ENCODE measurements around the gene CCDC66.

CCDC66 gene

GRCh38 chr3:56536735-56537134 is 20.2 kb upstream of the CCDC66 start:
- no peak overlapping the region for H4K8ac ChIP-seq (ENCODE audit: low read length)
- no peak overlapping the region for H2AFZ ChIP-seq (ENCODE audit: low read depth, low read length)
- H2BK120ac ChIP-seq (ENCODE audit: low read depth, low read length): no peak overlapping the region
- H3K9ac ChIP-seq (ENCODE audit: low read length): no peak overlapping the region
- no peak overlapping the region for H3K27ac ChIP-seq (ENCODE audit: low read length, poor library complexity, severe bottlenecking)
- no peaks in the 10 kb centered on the region for H3K4me1 ChIP-seq (ENCODE audit: control insufficient read depth, insufficient read depth, low read depth, low read length)
- no peak overlapping the region for H4K91ac ChIP-seq (ENCODE audit: low read length)
- H3K36me3 ChIP-seq (ENCODE audit: control insufficient read depth in 1 of 2, insufficient read depth in 2 of 2, low read depth in 1 of 2, low read length in 2 of 2): no peaks in the 10 kb centered on the region
- H3K4me2 ChIP-seq (ENCODE audit: low read length, poor library complexity, severe bottlenecking): no peak overlapping the region
- peaks cover 11% of the 10 kb centered on the region for H3K9me3 ChIP-seq (ENCODE audit: control insufficient read depth, low read length)
- no peak overlapping the region for H2AK5ac ChIP-seq (ENCODE audit: low read length, severe bottlenecking)
- no peaks in the 10 kb centered on the region for H3K79me1 ChIP-seq (replicated peaks; ENCODE audit: low read length, poor library complexity, severe bottlenecking)
- no peak overlapping the region for H3K23ac ChIP-seq (ENCODE audit: low read length in 2 of 2)
- no peak overlapping the region for H3K14ac ChIP-seq (ENCODE audit: low read length in 2 of 2)
- no peak overlapping the region for H2BK12ac ChIP-seq (ENCODE audit: low read length in 2 of 2)
- H3K18ac ChIP-seq (ENCODE audit: low read depth in 1 of 2, low read length in 2 of 2): no peak overlapping the region
- H2BK5ac ChIP-seq (ENCODE audit: low read depth, low read length, poor library complexity, severe bottlenecking): no peak overlapping the region
- H3K4me3 ChIP-seq (ENCODE audit: insufficient read depth in 1 of 2, low read depth in 1 of 2, low read length in 2 of 2): no peak overlapping the region
- WGBS: no CpG with 5 or more reads among the region's 2 CpGs
- DNase-seq: no peak
- H2BK15ac ChIP-seq (ENCODE audit: low read depth, poor library complexity, severe bottlenecking): no peak overlapping the region
- H3K27me3 ChIP-seq (ENCODE audit: control insufficient read depth in 1 of 2, insufficient read depth in 1 of 2, low read length in 2 of 2): peaks cover 0 to 8% of the 10 kb centered on the region in 2 experiments
- no peak overlapping the region for H3K4ac ChIP-seq (ENCODE audit: low read depth in 1 of 2, low read length in 2 of 2)

DNA sequence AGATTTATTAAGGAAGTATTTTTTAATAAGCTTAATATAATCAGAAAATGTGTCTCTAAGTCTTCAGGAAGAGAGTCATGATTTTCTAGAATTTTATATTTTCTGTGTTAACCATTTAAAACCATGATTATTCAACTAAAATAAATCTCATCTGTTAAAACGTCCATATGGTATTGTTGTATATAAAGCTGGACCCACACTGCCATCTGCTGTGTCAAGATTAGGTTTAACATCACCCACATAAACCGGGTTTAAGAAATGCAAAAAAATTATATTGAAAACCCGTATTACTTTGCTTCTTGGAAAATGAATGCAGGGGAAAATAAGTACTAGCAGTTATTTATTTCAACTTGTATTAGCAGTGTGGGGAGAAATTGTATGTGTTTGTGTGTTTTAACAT is 9.5 kb upstream of the CCDC66 start:
- H3K4me1 ChIP-seq (ENCODE audit: control insufficient read depth, insufficient read depth, low read depth, low read length): no peaks in the 10 kb centered on the region
- no peak for DNase-seq
- no peak overlapping the region for H2BK120ac ChIP-seq (ENCODE audit: low read depth, low read length)
- H3K4me2 ChIP-seq (ENCODE audit: low read length, poor library complexity, severe bottlenecking): no peak overlapping the region
- H3K4ac ChIP-seq (ENCODE audit: low read depth in 1 of 2, low read length in 2 of 2): no peak overlapping the region
- H2BK12ac ChIP-seq (ENCODE audit: low read length in 2 of 2): no peak overlapping the region
- no peaks in the 10 kb centered on the region for H3K9me3 ChIP-seq (ENCODE audit: control insufficient read depth, low read length)
- H2AFZ ChIP-seq (ENCODE audit: low read depth, low read length): no peak overlapping the region
- H3K9ac ChIP-seq (ENCODE audit: low read length): no peak overlapping the region
- no peak overlapping the region for H2AK5ac ChIP-seq (ENCODE audit: low read length, severe bottlenecking)
- H3K27ac ChIP-seq (ENCODE audit: low read length, poor library complexity, severe bottlenecking): no peak overlapping the region
- H4K8ac ChIP-seq (ENCODE audit: low read length): no peak overlapping the region
- no peak overlapping the region for H3K14ac ChIP-seq (ENCODE audit: low read length in 2 of 2)
- H2BK15ac ChIP-seq (ENCODE audit: low read depth, poor library complexity, severe bottlenecking): no peak overlapping the region
- H3K79me1 ChIP-seq (replicated peaks; ENCODE audit: low read length, poor library complexity, severe bottlenecking): no peaks in the 10 kb centered on the region
- no peak overlapping the region for H2BK5ac ChIP-seq (ENCODE audit: low read depth, low read length, poor library complexity, severe bottlenecking)
- no peaks in the 10 kb centered on the region for H3K36me3 ChIP-seq (ENCODE audit: control insufficient read depth in 1 of 2, insufficient read depth in 2 of 2, low read depth in 1 of 2, low read length in 2 of 2)
- H4K91ac ChIP-seq (ENCODE audit: low read length): no peak overlapping the region
- no peak overlapping the region for H3K4me3 ChIP-seq (ENCODE audit: insufficient read depth in 1 of 2, low read depth in 1 of 2, low read length in 2 of 2)
- H3K18ac ChIP-seq (ENCODE audit: low read depth in 1 of 2, low read length in 2 of 2): no peak overlapping the region
- H3K23ac ChIP-seq (ENCODE audit: low read length in 2 of 2): no peak overlapping the region
- WGBS: 44% methylated on average over 2 of the region's 3 CpGs
- H3K27me3 ChIP-seq (ENCODE audit: control insufficient read depth in 1 of 2, insufficient read depth in 1 of 2, low read length in 2 of 2): peaks cover 27 to 34% of the 10 kb centered on the region in 2 experiments

DNA sequence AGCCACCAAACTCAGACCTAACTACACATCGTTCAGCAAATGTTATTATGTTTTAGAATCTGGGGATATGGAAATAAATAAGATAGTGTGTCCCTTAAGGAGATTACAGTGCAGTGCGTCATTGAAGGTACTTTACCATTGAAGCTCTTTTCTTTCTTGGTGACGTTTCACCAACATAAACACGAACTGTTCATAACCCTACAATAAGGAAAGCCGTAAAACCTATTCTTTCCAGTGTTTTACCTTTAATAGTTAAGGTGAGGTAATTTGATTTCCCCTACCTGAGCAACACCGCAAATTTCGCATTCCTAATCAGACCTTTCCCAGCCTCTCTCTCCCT is 826 bp downstream of the CCDC66 start:
- no peak overlapping the region for H3K18ac ChIP-seq (ENCODE audit: low read depth in 1 of 2, low read length in 2 of 2)
- no peak overlapping the region for H2BK12ac ChIP-seq (ENCODE audit: low read length in 2 of 2)
- H2AFZ ChIP-seq (ENCODE audit: low read depth, low read length): no peak overlapping the region
- H3K4me2 ChIP-seq (ENCODE audit: low read length, poor library complexity, severe bottlenecking): peak overlapping the region; percentile 87
- no peaks in the 10 kb centered on the region for H3K9me3 ChIP-seq (ENCODE audit: control insufficient read depth, low read length)
- peaks cover 3 to 34% of the 10 kb centered on the region in 2 experiments for H3K36me3 ChIP-seq (ENCODE audit: control insufficient read depth in 1 of 2, insufficient read depth in 2 of 2, low read depth in 1 of 2, low read length in 2 of 2)
- H2BK15ac ChIP-seq (ENCODE audit: low read depth, poor library complexity, severe bottlenecking): no peak overlapping the region
- H4K8ac ChIP-seq (ENCODE audit: low read length): no peak overlapping the region
- peak overlapping the region; percentile 99 for H3K9ac ChIP-seq (ENCODE audit: low read length)
- H3K27ac ChIP-seq (ENCODE audit: low read length, poor library complexity, severe bottlenecking): no peak overlapping the region
- no peak overlapping the region for H2AK5ac ChIP-seq (ENCODE audit: low read length, severe bottlenecking)
- H3K4me3 ChIP-seq (ENCODE audit: insufficient read depth in 1 of 2, low read depth in 1 of 2, low read length in 2 of 2): peak overlapping the region in 1 of 2 experiments; percentile 99
- WGBS: no CpG with 5 or more reads among the region's 7 CpGs
- no peak overlapping the region for H3K4ac ChIP-seq (ENCODE audit: low read depth in 1 of 2, low read length in 2 of 2)
- H3K27me3 ChIP-seq (ENCODE audit: control insufficient read depth in 1 of 2, insufficient read depth in 1 of 2, low read length in 2 of 2): peaks cover 0 to 9% of the 10 kb centered on the region in 2 experiments
- DNase-seq: no peak
- no peak overlapping the region for H3K23ac ChIP-seq (ENCODE audit: low read length in 2 of 2)
- H3K4me1 ChIP-seq (ENCODE audit: control insufficient read depth, insufficient read depth, low read depth, low read length): no peaks in the 10 kb centered on the region
- H3K14ac ChIP-seq (ENCODE audit: low read length in 2 of 2): no peak overlapping the region
- H3K79me1 ChIP-seq (replicated peaks; ENCODE audit: low read length, poor library complexity, severe bottlenecking): peaks cover 6% of the 10 kb centered on the region
- H2BK120ac ChIP-seq (ENCODE audit: low read depth, low read length): no peak overlapping the region
- no peak overlapping the region for H2BK5ac ChIP-seq (ENCODE audit: low read depth, low read length, poor library complexity, severe bottlenecking)
- H4K91ac ChIP-seq (ENCODE audit: low read length): no peak overlapping the region

- no peak overlapping the region for H2BK5ac ChIP-seq (ENCODE audit: low read depth, low read length, poor library complexity, severe bottlenecking)
- no peak overlapping the region for H3K4ac ChIP-seq (ENCODE audit: low read depth in 1 of 2, low read length in 2 of 2)
- no peak overlapping the region for H3K27ac ChIP-seq (ENCODE audit: low read length, poor library complexity, severe bottlenecking)
- H3K9me3 ChIP-seq (ENCODE audit: control insufficient read depth, low read length): no peaks in the 10 kb centered on the region
- H3K4me1 ChIP-seq (ENCODE audit: control insufficient read depth, insufficient read depth, low read depth, low read length): no peaks in the 10 kb centered on the region
- no peak overlapping the region for H4K91ac ChIP-seq (ENCODE audit: low read length)
- peaks cover 17 to 48% of the 10 kb centered on the region in 2 experiments for H3K36me3 ChIP-seq (ENCODE audit: control insufficient read depth in 1 of 2, insufficient read depth in 2 of 2, low read depth in 1 of 2, low read length in 2 of 2)
- no peak overlapping the region for H3K23ac ChIP-seq (ENCODE audit: low read length in 2 of 2)
- no peak overlapping the region for H3K14ac ChIP-seq (ENCODE audit: low read length in 2 of 2)
- no peak overlapping the region for H4K8ac ChIP-seq (ENCODE audit: low read length)
- H2BK15ac ChIP-seq (ENCODE audit: low read depth, poor library complexity, severe bottlenecking): no peak overlapping the region
- no peak overlapping the region for H3K9ac ChIP-seq (ENCODE audit: low read length)
- no peak overlapping the region for H2AK5ac ChIP-seq (ENCODE audit: low read length, severe bottlenecking)
- no peak overlapping the region for H2AFZ ChIP-seq (ENCODE audit: low read depth, low read length)
- no peak for DNase-seq
- H3K4me2 ChIP-seq (ENCODE audit: low read length, poor library complexity, severe bottlenecking): no peak overlapping the region
- H3K4me3 ChIP-seq (ENCODE audit: insufficient read depth in 1 of 2, low read depth in 1 of 2, low read length in 2 of 2): no peak overlapping the region
- WGBS: 97% methylated on average over 1 of the region's 1 CpG
- H3K18ac ChIP-seq (ENCODE audit: low read depth in 1 of 2, low read length in 2 of 2): no peak overlapping the region
- no peak overlapping the region for H2BK12ac ChIP-seq (ENCODE audit: low read length in 2 of 2)
- no peaks in the 10 kb centered on the region for H3K27me3 ChIP-seq (ENCODE audit: control insufficient read depth in 1 of 2, insufficient read depth in 1 of 2, low read length in 2 of 2)
- no peak overlapping the region for H2BK120ac ChIP-seq (ENCODE audit: low read depth, low read length)
- H3K79me1 ChIP-seq (replicated peaks; ENCODE audit: low read length, poor library complexity, severe bottlenecking): peaks cover 5% of the 10 kb centered on the region
Observed at GRCh38 chr3:56573501-56573900, 16.5 kb downstream of the CCDC66 start.

Measured in mesenchymal stem cell (in vitro differentiated cells and primary cell).